G401.6 (cell line): Measurements from ENCODE around the gene NUDT16L1.
"Not testable (repeated sequence)": the region's sequence is repeated elsewhere in the genome, so short reads cannot be mapped to it uniquely, and the experiment has no call there.

Experiments
- FAIRE-seq: peaks from 2 replicates; lab custom pipeline; 2012; peaks lifted over from hg19 to GRCh38; lab: Jason Lieb, UNC

The NUDT16L1 gene

GRCh38 chr16:4724661-4725270 lies 31.4 kb downstream of the NUDT16L1 start:
- no peak for FAIRE-seq

- FAIRE-seq: no peak
These were observed 33.3 kb downstream of the NUDT16L1 start for GRCh38 chr16:4726616-4727015.

- FAIRE-seq: no peak
These were observed 35.3 kb downstream of the NUDT16L1 start for GRCh38 chr16:4728676-4729075.

DNA sequence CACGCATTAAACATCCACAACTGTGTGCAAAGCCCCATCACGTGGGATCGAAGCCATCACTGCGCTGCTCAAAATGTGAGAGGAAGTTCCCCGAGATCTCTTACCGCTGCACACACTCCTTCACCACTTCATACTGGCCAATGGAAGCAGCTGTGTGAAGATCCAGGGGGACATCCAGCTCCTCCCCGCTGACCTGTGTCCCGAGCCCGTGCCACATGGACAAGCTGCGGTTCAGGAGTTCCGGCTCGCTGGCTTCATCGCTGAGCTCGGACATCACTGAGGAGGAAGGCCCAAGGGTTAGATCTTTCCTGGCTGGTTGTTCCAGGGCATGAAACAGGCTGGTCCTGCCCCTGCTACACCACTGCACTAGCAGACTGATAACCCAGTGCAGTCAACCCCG lies 36.5 kb downstream of the NUDT16L1 start:
- FAIRE-seq: no peak

GRCh38 chr16:4733211-4733742 lies 39.9 kb downstream of the NUDT16L1 start:
- FAIRE-seq: no peak

DNA sequence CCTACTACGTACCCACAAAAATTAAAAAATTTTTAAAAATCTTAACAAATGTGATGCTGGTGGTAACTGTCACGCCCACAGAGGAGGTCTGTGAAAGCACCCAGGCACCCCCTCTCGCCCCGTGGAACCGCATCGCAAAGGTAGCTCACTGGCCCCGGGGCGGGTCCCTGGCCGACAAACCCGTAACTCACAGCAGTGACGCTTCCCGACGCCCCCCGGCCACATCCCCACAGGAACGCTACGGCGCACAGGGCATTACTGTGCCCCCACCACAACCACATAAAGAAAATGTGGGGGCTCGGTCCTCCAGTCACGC lies 40.3 kb downstream of the NUDT16L1 start:
- no peak for FAIRE-seq

GRCh38 chr16:4734063-4734729 lies 40.8 kb downstream of the NUDT16L1 start, which contains the start of the genes ANKS3 and DNAAF8:
ANKS3 (minus strand) TSS chr16:4734271; CDS start chr16:4730149, 4,122 bp downstream.
DNAAF8 (plus strand) TSS chr16:4734537; CDS start chr16:4736515, 1,978 bp downstream.
- peak; percentile 92 for FAIRE-seq

GRCh38 chr16:4734730-4735535 lies 41.6 kb downstream of the NUDT16L1 start:
- FAIRE-seq: no peak

DNA sequence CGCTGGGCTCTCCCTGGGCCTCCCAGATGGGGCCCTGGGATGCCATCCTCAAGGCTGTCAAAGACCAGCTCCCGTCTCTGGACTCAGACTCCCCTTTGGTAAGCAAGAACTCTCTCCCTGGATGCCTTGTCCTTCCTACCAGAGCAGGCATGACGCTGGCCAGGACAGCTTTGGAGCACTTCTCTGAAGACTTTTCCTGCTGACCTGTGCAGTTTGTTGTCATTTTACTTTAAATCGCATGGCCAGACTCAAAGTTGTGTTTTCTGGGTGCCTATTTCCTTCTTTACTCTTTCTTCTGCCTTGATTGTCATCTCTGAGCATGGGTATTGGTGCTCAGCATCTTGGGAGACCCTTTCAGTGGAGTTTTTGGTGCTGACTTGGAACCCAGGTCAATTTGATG lies 43.2 kb downstream of the NUDT16L1 start:
- FAIRE-seq: no peak

- FAIRE-seq: no peak
These were observed 44.2 kb downstream of the NUDT16L1 start for GRCh38 chr16:4737545-4737944.

DNA sequence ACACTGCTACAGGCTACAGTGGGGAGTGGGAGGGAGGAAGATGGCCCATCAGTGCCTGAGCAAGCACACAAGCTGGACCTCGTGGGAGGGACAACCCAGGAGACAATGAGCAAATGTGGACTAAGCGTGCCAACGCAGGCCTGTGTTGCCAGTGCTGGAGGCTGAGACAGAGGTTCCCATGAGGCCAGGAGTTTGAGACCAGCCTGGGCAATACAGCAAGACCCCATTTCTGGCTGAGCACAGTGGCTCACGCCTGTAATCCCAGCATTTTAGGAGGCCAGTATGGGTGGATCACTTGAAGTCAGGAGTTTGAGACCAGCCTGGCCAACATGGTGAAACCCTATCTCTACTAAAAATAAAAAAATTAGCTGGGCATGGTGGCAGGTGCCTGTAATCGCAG lies 45.0 kb downstream of the NUDT16L1 start:
- FAIRE-seq: not testable (repeated sequence)

GRCh38 chr16:4743226-4743878 lies 50.0 kb downstream of the NUDT16L1 start:
- no peak for FAIRE-seq

DNA sequence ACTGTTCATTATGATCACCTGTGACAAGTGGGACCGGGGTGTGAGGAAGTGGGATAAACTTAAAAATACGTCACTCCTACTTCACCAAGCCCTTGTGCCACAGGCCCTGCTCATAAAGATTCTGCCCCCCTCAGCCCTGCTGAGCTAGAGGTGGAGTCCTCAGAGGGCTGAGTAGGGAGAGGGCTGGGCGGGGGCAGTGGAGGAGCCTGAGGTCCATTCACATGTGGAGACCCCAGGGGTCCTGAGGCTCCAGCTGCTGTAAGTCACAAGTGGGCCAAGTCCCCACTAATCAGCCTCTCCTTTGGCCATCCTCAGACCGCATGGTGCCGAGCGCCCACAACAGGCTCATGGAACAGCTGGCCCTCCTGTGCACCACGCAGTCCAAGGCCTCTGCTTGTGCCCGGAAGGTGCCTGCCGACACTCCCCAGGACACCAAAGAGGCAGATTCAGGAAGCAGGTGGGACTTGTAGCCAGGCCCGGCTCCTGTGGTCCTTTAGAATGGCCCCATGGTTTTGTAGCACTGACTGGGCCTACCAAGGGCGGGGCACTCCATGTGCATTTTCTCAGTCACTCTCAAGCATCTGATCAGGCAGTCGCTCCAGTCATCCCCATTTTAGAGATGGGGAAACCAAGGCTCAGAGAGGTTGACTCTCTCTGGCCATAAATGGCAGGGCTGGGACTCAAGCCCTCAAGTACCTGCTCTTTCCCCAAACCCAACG lies 51.4 kb downstream of the NUDT16L1 start:
- FAIRE-seq: no peak

DNA sequence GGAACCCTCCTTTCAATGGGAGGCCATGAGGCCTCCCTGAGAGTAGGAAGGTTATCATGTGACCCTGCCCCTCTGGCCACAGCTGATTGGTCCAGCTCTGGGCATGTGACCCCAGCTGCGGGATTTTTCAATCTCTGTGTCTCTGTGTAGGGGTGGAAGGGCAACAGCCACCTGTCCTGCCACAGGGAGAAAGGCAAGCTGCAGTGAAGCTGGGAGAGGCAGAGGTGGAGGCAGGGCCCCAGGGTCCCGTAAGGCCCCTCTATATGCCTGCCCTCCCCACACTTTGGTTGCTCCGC lies 51.9 kb downstream of the NUDT16L1 start:
- no peak for FAIRE-seq
